Panc1 (cell line): ENCODE data around the gene OR51B4. TPM values are rescaled to one million over a fixed set of nuclear protein-coding genes. Genes with fewer than 3 reads are reported as not detected.

Source experiments
- ATAC-seq: fragments of 200-7000 bp; cut with Tn5 transposase; 2 replicates; pipeline ENCODE4 v1.9.1; 2020; ENCODE audit warnings: mild to moderate bottlenecking, moderate library complexity
- BruUV-seq: library from RNA; stranded (reverse); fragments of 400-500 nt; replicated peaks from 2 replicates; lab custom pipeline; 2021; lab: Mats Ljungman, UMichigan
- CTCF ChIA-PET: fragments of 300-600 bp; sonication (Branson Sonifier 250); formaldehyde crosslinking; loops from one replicate; lab custom pipeline; 2022; ENCODE audit warnings: antibody characterized with exemption; lab: Charles Lee
- POLR2A ChIA-PET: fragments of 300-600 bp; sonication (Branson Sonifier 250); formaldehyde crosslinking; loops from one replicate; lab custom pipeline; 2022; ENCODE audit warnings: antibody characterized with exemption; lab: Charles Lee
- DNase-seq: peaks from one replicate; pipeline ENCODE4 v3.0.0-alpha.2; 2010; ENCODE audit warnings: low read depth, low spot score
- H3K27ac ChIP-seq: 2 replicates; pipeline ENCODE4 v1.5.1; 2011; ENCODE audit warnings: mild to moderate bottlenecking, low read length, inconsistent platforms
- H3K27me3 ChIP-seq: fragments of 200-500 bp; sonication (Bioruptor generic); 2 replicates; pipeline ENCODE4 v1.6.0; 2014; ENCODE audit warnings: low read length, inconsistent platforms; ENCODE audit not compliant: control insufficient read depth, insufficient read depth
- H3K36me3 ChIP-seq: fragments of 200-500 bp; sonication (Bioruptor generic); 2 replicates; pipeline ENCODE4 v1.5.1; 2014; ENCODE audit warnings: inconsistent platforms, mild to moderate bottlenecking, low read length, moderate library complexity; ENCODE audit not compliant: control insufficient read depth, insufficient read depth
- H3K4me1 ChIP-seq: 2 replicates; pipeline ENCODE4 v1.5.1; 2011; ENCODE audit warnings: inconsistent platforms, mild to moderate bottlenecking, low read length, moderate library complexity; ENCODE audit not compliant: control insufficient read depth, insufficient read depth
- H3K4me3 ChIP-seq, 2 experiments: 2 replicates each; pipeline ENCODE4 v1.5.1; 2011 to 2012; ENCODE audit warnings: low read depth in 2 of 2, low read length in 2 of 2, mild to moderate bottlenecking in 2 of 2, inconsistent platforms in 1 of 2, moderate library complexity in 1 of 2
- H3K9me3 ChIP-seq: fragments of 200-500 bp; sonication (Bioruptor generic); 2 replicates; pipeline ENCODE4 v1.5.1; 2014; ENCODE audit warnings: low read depth, mild to moderate bottlenecking, inconsistent platforms, low read length, moderate library complexity; ENCODE audit not compliant: control insufficient read depth, insufficient read depth
- POLR2AphosphoS5 ChIP-seq: IDR thresholded peaks from 2 replicates; pipeline ENCODE4 v1.6.1; 2012; ENCODE audit warnings: mild to moderate bottlenecking, low read depth, low read length, moderate library complexity
- SIN3A ChIP-seq: IDR thresholded peaks from 2 replicates; pipeline ENCODE4 v1.6.1; 2012; ENCODE audit warnings: low read depth, mild to moderate bottlenecking, low read length, moderate library complexity, borderline replicate concordance; ENCODE audit not compliant: insufficient read depth
- TCF7L2 ChIP-seq: IDR thresholded peaks from 2 replicates; pipeline ENCODE4 v1.6.1; 2011; ENCODE audit warnings: mild to moderate bottlenecking, low read depth, low read length, inconsistent platforms
- in situ Hi-C: cut with HindIII; loops from 2 replicates; pipeline ENCODE4 v1.10.0; 2016; ENCODE audit warnings: low sequenced_read_pairs, low pct_unique_long_range_greater_than_20kb
- intact Hi-C: fragments of 100-400 bp; cut with micrococcal nuclease; formaldehyde crosslinking; loops from one replicate; pipeline ENCODE4 v1.10.0; 2022; ENCODE audit not compliant: unreplicated experiment
- total RNA-seq: library from RNA; stranded (reverse); gene quantifications from one replicate; pipeline ENCODE4 v1.2.1, GENCODE V29; 2021; ENCODE audit not compliant: unreplicated experiment
- TF ChIP-seq, protein P1 (sequence below), 2 experiments: IDR thresholded peaks; 2 replicates each; pipeline ENCODE4 v1.6.1; 2011 to 2012; ENCODE audit warnings: low read depth in 2 of 2, control low read depth in 1 of 2, low read length in 1 of 2, mild to moderate bottlenecking in 1 of 2, moderate library complexity in 1 of 2; ENCODE audit not compliant: insufficient read depth in 1 of 2
- TF ChIP-seq, protein P2 (sequence below): fragments of 450-650 bp; IDR thresholded peaks from 2 replicates; pipeline ENCODE4 v1.5.1; 2017; ENCODE audit warnings: mild to moderate bottlenecking

Gene OR51B4
- total RNA-seq, 1 experiment from 2014 or later: not detected

DNA sequence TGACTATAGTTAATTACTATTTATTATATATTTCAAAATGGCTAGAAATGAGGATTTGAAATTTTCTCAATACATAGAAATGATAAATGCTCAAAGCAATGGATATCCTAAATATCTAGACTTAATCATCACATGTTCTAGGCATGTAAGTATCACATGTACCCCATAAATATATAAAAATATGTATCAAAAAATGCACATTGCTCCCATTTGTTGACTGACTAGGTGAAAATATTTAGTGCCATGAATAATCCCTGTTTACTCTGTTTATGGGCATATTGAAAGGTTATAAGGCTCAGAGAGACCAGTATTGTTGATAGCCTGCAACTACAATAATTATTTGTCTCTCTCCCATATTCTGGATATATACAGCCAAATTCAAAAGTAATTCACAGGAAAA, 35.1 kb downstream of the OR51B4 start:
- BruUV-seq: no TSS peak

DNA sequence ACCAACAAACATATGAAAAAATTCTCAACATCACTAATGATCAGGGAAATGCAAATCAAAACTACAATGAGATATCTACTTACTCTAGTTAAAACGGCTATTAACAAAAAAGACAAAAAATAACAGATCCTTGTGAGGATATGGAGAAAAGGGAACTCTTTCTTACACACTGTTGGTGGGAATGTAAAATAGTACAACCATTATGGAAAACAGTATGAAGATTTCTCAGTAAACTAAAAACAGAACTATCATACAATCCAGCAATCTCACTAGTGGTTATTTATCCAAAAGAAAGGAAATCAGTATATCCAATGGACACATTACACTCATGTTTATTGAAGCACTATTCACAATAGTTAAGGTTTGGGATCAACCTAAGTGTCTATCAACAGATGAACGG, 35.9 kb downstream of the OR51B4 start:
- no peaks in the 10 kb centered on the region for H3K9me3 ChIP-seq
- no TSS peak for BruUV-seq
- in situ Hi-C loops (no loop called here), intact Hi-C loops (no loop called here)
- POLR2A ChIA-PET: no interaction called here
- H3K27ac ChIP-seq: no peak overlapping the region
- H3K4me1 ChIP-seq: no peaks in the 10 kb centered on the region
- TF ChIP-seq, protein P1, sequence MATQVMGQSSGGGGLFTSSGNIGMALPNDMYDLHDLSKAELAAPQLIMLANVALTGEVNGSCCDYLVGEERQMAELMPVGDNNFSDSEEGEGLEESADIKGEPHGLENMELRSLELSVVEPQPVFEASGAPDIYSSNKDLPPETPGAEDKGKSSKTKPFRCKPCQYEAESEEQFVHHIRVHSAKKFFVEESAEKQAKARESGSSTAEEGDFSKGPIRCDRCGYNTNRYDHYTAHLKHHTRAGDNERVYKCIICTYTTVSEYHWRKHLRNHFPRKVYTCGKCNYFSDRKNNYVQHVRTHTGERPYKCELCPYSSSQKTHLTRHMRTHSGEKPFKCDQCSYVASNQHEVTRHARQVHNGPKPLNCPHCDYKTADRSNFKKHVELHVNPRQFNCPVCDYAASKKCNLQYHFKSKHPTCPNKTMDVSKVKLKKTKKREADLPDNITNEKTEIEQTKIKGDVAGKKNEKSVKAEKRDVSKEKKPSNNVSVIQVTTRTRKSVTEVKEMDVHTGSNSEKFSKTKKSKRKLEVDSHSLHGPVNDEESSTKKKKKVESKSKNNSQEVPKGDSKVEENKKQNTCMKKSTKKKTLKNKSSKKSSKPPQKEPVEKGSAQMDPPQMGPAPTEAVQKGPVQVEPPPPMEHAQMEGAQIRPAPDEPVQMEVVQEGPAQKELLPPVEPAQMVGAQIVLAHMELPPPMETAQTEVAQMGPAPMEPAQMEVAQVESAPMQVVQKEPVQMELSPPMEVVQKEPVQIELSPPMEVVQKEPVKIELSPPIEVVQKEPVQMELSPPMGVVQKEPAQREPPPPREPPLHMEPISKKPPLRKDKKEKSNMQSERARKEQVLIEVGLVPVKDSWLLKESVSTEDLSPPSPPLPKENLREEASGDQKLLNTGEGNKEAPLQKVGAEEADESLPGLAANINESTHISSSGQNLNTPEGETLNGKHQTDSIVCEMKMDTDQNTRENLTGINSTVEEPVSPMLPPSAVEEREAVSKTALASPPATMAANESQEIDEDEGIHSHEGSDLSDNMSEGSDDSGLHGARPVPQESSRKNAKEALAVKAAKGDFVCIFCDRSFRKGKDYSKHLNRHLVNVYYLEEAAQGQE (IDR thresholded peaks at IDR 0.05; ENCODE audit: insufficient read depth in 1 of 2, low read depth in 2 of 2, low read length in 1 of 2): no peak
- TF ChIP-seq TCF7L2 (no peak), POLR2AphosphoS5 (no peak), SIN3A (no peak)
- TF ChIP-seq, protein P2, sequence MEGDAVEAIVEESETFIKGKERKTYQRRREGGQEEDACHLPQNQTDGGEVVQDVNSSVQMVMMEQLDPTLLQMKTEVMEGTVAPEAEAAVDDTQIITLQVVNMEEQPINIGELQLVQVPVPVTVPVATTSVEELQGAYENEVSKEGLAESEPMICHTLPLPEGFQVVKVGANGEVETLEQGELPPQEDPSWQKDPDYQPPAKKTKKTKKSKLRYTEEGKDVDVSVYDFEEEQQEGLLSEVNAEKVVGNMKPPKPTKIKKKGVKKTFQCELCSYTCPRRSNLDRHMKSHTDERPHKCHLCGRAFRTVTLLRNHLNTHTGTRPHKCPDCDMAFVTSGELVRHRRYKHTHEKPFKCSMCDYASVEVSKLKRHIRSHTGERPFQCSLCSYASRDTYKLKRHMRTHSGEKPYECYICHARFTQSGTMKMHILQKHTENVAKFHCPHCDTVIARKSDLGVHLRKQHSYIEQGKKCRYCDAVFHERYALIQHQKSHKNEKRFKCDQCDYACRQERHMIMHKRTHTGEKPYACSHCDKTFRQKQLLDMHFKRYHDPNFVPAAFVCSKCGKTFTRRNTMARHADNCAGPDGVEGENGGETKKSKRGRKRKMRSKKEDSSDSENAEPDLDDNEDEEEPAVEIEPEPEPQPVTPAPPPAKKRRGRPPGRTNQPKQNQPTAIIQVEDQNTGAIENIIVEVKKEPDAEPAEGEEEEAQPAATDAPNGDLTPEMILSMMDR: no peak
- no peak for DNase-seq
- CTCF ChIA-PET: no interaction called here
- no peak for ATAC-seq
- no peaks in the 10 kb centered on the region; the same call in 1 of the 2 replicates for H3K27me3 ChIP-seq
- no peaks in the 10 kb centered on the region for H3K36me3 ChIP-seq
- H3K4me3 ChIP-seq: no peak overlapping the region

More for the DNA sequence above, 35.1 kb downstream of the OR51B4 start:
- Histone ChIP-seq H3K27ac (no peak overlapping the region), H3K9me3 (no peaks in the 10 kb centered on the region), H3K27me3 (no peaks in the 10 kb centered on the region; the same call in 1 of the 2 replicates), H3K36me3 (no peaks in the 10 kb centered on the region), H3K4me3 (no peak overlapping the region), H3K4me1 (no peaks in the 10 kb centered on the region)
- POLR2A ChIA-PET: no interaction called here
- intact Hi-C loops (no loop called here), in situ Hi-C loops (no loop called here)
- CTCF ChIA-PET: no interaction called here
- TF ChIP-seq POLR2AphosphoS5: no peak
- TF ChIP-seq SIN3A: no peak
- TF ChIP-seq, protein P1 (IDR thresholded peaks at IDR 0.05; ENCODE audit: insufficient read depth in 1 of 2, low read depth in 2 of 2, low read length in 1 of 2): no peak
- no peak for TF ChIP-seq TCF7L2
- ATAC-seq: no peak
- no peak for DNase-seq
